NCI-H146 treated with DMSO at 0.1 percent for 48 hours (cell line): ENCODE measurements around the gene RORB.
"Not testable (repeated sequence)": the region's sequence is repeated elsewhere in the genome, so short reads cannot be mapped to it uniquely, and the experiment has no call there.

Experiments
- DNase-seq: peaks from one replicate; lab custom pipeline; 2025; ENCODE audit not compliant: unreplicated experiment; lab: John Stamatoyannopoulos, UW

Gene RORB

DNA sequence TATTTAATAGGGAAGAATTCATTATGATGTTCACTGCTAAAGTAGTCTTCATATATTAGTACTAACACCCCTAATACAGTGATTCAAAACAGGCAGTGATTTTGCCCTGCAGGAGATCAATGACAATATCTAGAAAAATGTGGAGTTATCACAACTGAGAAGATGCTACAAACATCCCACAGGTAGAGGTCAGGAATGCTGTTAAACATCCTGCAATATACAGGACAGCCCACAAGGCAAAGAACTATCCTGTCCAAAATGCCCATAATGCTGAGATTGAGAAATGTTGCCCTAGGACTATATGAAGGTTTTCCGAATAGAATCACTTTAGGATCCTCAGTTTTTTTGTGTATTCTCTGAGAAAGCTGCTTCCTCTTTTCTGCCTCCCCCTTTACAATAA, 15.3 kb downstream of the RORB start:
- DNase-seq = no peak

DNA sequence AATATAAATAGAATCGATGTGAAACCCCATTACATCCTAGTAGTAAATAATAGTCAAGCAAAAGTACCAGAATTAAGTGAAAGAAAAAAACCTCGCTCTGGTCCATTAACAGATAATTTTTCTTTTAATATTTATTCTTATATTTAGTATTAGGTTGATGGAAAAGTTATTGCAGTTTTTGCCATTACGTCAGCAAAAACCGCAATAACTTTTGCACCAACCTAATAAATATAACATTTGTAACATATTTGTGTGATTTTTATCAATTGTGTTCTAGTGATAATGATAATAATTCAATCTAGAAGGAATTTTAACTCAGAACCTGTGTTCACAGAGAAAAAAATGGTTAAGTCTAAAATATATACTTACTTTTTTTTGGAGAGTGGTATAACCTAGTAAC, 16.1 kb downstream of the RORB start:
- no peak for DNase-seq

DNA sequence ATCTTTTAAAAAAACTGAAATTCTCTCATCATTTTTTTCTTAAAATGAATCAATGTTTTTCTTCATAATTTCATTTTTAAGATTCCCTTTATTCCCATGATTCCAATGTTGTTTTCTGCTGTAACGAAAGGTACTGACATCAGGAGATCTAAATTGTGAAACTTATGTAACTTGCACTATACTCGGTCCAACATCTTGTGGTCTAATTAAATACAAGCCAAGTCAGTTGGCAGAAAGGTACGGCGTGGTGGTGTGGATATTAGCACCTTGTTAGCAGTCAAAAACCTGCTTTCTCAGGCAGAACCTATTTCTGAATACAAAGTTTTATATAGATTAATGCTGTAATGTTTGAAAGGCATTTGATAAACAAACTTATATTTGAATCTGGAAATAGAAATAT, 20.1 kb downstream of the RORB start:
- DNase-seq = no peak

DNA sequence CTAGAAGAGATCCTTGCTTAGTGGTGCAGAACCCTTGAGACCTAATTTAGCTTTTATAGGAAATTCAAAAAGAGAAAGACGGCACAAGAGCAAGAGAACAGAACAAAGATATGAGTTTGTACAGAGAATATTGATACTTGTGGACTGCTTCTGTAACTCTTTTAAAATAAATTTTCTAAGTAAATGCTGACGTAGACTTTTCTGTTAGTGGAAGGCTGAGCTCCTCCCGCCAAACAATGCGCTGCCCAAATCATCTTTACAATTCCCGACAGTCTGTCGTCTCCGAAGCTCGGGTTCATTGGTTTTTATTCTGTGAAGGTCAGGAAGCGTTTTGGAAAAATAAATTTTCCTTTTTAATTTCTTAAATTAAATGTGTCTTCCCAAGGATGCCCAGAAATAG, 22.3 kb downstream of the RORB start:
- no peak for DNase-seq

DNA sequence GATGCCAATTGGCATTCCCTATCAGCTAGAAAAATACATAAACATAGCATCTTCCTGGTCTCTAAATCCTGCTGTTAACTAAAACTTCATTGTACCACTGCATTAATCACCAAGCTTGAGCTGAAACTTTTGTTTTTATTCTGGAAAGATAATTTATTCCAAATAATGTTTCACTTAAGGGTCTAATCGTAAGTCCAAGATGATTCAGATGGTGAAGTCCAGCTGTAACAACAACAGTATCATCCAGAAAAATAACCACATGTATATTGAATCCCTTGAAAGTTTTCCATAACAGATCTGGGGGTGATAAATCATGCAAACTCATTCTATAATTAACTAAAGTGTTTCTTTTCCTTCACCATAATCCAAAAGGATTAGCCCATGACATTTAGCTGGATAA, 23.9 kb downstream of the RORB start:
- DNase-seq = no peak

DNA sequence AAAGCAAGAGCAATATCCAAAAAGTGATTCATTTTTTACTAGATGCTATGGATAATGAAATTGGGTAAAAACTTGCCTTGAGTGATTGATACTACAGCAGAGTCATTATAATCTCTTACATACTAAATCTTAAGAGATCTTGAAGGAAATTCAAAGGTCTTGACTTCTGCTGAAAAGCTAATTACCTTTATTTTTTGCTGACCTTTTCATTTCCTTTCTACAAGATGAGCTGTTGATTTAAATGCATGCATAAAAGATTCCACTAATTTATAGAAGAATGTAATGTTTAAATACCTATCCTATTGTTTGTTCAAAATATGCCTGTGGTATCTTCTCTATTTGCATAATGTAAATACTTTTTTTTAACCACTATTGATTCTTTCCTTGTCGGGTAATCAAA, 27.2 kb downstream of the RORB start:
- no peak for DNase-seq

- no peak for DNase-seq
Measured at GRCh38 chr9:74526215-74526614, 29.1 kb downstream of the RORB start.

DNA sequence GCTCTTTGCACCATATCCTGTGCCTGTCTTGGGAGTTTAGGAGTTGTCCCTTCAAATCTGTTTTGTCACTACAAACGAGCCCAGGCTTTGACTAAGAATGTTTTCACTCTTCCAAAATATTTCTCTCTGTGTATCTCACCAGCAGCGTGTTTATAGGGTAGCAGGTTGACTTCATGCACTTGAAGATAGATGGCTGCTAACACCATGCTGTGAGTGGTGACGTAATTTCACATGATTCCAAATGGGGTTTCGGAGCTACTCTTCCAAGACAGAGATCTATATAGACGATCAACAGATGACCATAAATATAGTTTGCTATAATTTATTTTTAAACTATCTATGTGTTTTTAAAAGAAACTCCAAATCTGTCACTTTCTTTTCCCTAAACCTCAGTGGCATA, 30.6 kb downstream of the RORB start:
- no peak for DNase-seq

DNA sequence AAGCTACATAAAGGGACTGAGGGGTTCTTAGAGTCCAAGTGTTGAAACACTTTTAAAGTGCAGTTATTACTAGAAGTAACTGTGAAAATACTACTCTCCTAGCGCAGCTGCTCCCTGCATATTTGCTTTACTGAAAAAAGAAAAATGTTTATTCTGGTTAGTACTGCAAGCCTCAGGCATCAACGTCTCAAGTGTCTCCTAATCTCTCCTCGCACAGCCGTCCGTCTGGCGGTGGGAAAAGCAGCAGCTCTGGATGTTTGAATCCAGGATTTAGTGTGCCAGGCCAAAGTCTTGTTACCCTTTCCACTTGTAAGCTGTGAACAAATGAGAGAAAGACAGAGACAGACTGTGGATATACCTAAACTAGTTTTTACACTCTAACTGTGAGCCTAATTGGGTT, 31.1 kb downstream of the RORB start:
- DNase-seq = no peak

DNA sequence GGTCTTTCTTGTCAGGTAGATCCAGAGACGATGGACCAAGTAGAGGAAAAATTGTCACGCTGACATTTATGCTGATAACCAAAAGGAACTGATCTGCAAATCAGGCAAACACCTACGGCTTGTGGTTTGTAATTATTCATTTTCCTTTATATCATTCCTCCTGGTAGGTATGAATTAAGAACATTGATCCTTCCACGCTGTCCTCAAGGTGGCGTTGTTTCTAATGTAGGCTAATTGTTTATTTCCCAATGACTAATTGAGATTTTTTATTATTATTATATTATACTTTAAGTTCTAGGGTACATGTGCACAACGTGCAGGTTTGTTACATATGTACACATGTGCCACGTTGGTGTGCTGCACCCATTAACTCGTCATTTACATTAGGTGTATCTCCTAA, 33.3 kb downstream of the RORB start:
- not testable (repeated sequence) for DNase-seq

DNA sequence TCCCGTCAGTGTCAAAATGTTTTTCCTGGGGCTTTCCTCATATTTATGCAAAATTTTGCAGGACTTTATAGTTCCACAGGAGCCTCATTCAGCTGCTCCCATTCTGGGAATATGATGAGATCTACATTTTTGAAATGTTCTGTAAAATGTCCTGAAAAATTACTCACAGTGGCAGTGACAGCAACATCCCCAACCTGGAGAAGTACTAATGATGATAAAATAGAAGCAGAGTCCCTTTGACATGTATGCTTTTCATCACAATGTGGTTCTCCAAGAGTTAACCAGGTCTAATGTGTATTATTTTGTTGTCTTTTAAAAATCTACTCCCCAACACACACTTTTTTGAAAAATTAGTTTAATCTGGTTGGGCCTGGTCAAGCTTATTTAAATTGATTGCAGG, 36.1 kb downstream of the RORB start:
- DNase-seq = no peak

GRCh38 chr9:74534841-74535240, 37.7 kb downstream of the RORB start:
- DNase-seq = no peak

- no peak for DNase-seq
Measured at GRCh38 chr9:74543145-74543544, 46.0 kb downstream of the RORB start.

DNA sequence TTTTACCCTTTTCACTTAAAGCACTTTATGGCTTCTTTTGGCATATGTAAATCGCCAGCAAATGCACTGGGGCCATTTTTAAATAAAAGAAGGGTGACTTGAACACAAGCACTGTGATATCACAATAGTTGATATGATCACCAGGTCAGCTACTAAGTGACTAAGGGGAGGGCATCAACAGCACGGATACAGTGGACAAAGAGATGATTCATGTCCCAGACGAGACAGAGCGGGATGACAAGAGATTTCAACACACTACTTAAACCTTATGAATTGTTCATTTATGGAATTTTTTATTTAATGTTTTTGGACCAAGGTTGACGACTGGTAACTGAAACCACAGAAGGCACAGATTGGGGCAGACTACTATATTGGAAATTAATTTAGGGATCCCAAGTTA, 54.1 kb downstream of the RORB start:
- no peak for DNase-seq

DNA sequence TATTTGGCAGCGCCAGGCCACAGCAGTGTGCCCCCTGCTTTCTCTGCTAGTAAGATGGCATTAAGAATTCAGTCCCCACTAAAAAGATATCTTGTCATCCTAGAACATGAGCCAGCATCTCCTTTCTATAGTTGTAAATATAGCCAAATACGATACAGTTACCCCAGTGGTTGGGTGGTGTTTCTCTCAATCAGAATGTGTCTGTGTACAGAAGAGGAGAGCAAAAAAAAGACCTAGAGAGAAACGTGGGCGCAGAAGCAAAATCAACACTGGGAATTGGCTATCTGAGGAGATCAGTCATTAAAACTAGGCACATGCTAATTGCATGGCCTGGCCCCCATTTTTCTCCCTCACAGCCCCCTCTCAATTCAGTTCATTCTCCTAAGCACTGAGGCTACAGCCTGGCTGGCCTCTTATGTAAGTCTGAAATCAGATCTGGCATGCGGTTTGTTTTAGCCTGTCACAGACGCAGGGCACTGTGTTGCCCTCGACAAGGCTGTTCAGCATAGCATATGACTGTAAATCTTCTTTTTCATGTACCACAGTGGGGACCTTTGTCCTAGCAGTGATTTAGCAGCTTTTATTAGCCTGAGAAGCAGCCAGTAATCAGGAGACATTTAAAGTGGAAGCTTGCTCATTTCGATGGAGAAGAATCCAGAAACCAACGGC, 57.8 kb downstream of the RORB start:
- no peak for DNase-seq

- no peak for DNase-seq
Measured at GRCh38 chr9:74555565-74555964, 58.4 kb downstream of the RORB start.

DNA sequence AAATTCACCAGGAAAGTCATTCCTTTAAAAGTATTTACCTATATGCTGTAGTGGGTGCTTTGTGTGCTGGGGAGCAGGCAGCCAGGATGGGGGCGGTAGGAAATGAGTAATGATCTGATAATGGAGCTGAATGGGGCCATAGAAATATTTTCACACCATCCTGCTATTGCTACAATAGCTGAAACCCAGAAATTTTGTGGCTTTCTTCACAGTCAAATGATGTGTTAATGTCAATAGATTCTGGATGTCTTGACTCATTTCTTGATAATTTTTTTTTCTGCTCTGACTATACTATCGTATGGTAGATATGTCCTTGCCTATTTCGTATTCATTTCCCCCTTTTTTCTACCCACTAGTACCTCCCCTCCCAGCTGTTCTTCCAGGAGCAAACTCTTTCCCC, 59.5 kb downstream of the RORB start:
- no peak for DNase-seq

DNA sequence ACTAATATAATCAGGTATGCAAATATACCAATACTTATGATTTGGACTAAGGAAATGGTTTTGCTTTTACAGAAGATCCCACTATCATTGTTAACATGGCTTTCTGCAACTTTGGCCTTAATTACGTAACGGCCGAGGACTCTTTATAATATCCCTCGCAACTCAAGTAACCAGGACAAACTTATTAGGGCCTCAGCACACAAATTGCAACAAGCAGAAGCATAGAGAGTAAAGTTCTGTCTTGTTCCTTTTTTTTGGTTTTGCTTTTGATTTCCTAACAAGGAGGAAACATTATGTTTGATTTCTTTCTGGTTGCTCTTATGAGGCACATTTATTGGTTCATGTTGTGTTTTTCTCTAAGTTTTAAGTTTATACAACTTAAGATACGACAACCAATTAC, 60.4 kb downstream of the RORB start:
- no peak for DNase-seq

DNA sequence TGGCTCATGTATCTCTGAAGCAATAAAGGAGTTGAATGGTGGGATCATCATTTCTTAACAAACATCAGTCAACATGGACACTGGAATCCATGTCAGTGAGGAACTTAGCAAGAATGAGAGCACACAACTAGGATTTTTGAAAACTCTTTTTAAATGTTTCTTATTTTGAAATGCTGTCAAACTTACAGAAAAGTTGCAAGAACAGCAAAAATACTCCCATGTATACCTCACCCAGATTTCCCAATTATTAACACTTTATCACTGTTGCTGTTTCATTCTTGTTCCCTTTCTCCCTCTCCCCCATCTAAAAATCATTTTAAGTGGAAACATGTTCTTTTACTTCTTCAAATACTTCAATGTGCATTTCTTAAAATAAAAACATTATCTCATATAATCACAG, 65.5 kb downstream of the RORB start:
- DNase-seq = no peak

DNA sequence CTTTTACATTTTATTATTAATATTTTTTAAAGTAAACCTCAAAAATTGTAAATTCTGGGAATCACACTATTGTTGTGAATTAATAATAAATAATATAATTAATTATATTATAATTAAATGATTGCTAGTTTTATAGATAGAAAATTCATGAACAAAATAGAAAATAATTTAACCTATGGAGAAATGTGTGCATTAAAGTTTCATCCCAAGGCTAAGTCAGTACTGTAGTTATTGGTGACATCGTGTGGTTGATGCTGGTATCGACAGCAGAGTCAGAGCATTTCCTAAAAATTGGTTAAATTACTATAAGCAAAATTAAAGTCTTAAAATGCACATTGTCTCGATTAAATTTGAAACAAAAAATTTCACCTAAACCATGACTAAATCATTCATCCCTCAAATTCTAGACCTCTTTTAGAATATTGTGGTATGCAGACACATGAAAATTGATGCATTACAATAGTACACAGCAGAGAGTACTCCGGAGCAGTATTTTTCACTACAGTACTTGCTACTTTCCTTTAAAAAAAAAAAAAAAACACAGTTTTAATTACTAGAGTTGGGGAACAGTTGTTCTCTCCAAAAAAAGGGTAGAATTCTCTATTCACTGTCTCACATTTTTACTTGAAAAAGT, 73.9 kb downstream of the RORB start:
- DNase-seq = no peak

DNA sequence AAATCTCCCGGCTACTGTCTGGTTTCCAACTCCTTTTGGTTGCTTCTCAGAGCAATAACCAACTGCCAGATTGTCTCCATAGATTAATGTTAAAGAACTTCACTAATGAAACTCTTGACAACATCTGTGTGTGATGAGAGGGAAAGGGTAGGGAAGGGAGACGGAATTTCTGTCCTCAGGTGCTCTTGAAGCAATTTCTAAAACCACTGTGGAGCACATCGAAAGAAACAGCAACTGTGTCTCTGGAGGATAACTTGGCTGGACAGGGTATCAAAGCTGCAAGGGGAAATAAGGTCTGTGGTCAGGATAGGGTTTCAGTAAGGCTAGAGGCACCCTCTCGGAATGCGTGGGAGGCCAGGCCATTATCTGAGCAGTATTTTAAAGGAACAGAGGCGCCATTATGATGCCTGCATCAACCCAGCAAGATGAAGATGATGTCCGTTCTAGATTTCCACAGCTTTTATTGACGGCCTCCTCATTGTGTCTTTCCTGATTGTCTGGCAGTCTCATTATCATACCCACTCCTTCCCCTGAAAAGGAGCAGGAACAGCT, 76.6 kb downstream of the RORB start:
- no peak for DNase-seq

GRCh38 chr9:74576176-74576575, 79.0 kb downstream of the RORB start:
- DNase-seq = no peak

DNA sequence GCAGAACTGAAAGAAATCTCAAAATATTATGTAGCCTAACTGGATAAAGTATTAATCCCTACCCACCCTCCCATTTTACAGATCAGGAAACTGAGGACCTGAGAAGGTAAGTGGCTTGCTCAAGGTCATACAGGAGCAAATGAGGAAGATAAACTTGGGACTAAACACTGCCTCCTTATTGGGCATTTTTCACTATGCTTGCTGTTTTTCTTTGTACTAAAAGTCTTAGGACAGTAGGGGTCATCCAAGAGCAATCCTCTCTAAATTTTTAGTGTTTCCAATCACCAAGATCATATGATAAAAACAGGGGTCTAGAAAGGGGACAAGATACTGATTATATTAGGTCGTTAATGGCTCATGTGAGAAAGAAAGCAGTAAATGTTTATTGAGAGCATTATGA, 80.8 kb downstream of the RORB start:
- no peak for DNase-seq
